Natural killer cell (primary cell): ENCODE results near the gene CRTC1. TPM values are rescaled to one million over a fixed set of nuclear protein-coding genes. Genes with fewer than 3 reads are reported as not detected.

Experiments used
- ATAC-seq, 3 donors: fragments of 150-1000 bp in 2 of 3; fragments of 200-7000 bp in 1 of 3; cut with Tn5 transposase; 1 replicate in 1 of 3; 2 replicates in 2 of 3; pipeline ENCODE4 v1.10.0; 2021; ENCODE audit warnings: mild to moderate bottlenecking in 2 of 3, moderate library complexity in 2 of 3
- DNase-seq, 2 donors: peaks; one replicate each; pipeline versions ENCODE4 v3.0.0 to v3.0.0-alpha.2; 2013 to 2021; ENCODE audit warnings: mixed read lengths in 1 of 2
- H3K27ac ChIP-seq: one replicate; pipeline ENCODE4 v1.5.1; 2013; ENCODE audit warnings: mild to moderate bottlenecking, low read length
- H3K27me3 ChIP-seq: one replicate; pipeline ENCODE4 v1.6.1; 2013; ENCODE audit warnings: low read length; ENCODE audit not compliant: control insufficient read depth, insufficient read depth
- H3K36me3 ChIP-seq: one replicate; pipeline ENCODE4 v1.6.1; 2013; ENCODE audit warnings: low read length; ENCODE audit not compliant: control insufficient read depth, insufficient read depth
- H3K4me1 ChIP-seq: one replicate; pipeline ENCODE4 v1.6.1; 2013; ENCODE audit warnings: low read length; ENCODE audit not compliant: control insufficient read depth, insufficient read depth
- H3K4me3 ChIP-seq: one replicate; pipeline ENCODE4 v1.5.1; 2013; ENCODE audit warnings: low read length
- H3K9me3 ChIP-seq: one replicate; pipeline ENCODE4 v1.6.1; 2013; ENCODE audit warnings: low read length; ENCODE audit not compliant: control insufficient read depth, insufficient read depth
- H3K27ac Mint-ChIP-seq, 2 donors: one replicate each; pipeline ENCODE4 v1.8.0; 2022; ENCODE audit warnings: mild to moderate bottlenecking in 2 of 2, mixed read lengths in 2 of 2, moderate library complexity in 1 of 2
- H3K27me3 Mint-ChIP-seq, 2 donors: one replicate each; pipeline ENCODE4 v1.8.0; 2022; ENCODE audit warnings: low read depth in 2 of 2, mixed read lengths in 2 of 2
- H3K36me3 Mint-ChIP-seq: one replicate; pipeline ENCODE4 v1.8.0; 2022; ENCODE audit warnings: mixed read lengths
- H3K4me1 Mint-ChIP-seq, 2 donors: one replicate each; pipeline ENCODE4 v1.8.0; 2022; ENCODE audit warnings: mixed read lengths in 2 of 2
- H3K4me3 Mint-ChIP-seq: one replicate; pipeline ENCODE4 v1.8.0; 2022; ENCODE audit warnings: mild to moderate bottlenecking, moderate library complexity, mixed read lengths
- H3K9me3 Mint-ChIP-seq, 2 donors: one replicate each; pipeline ENCODE4 v1.8.0; 2022; ENCODE audit warnings: mixed read lengths in 2 of 2
- CTCF ChIP-seq: fragments of 200-600 bp; IDR thresholded peaks from one replicate; pipeline ENCODE4 v1.8.0; 2022; ENCODE audit warnings: antibody characterized with exemption
- WGBS: methylation state at CpG from one replicate; pipeline ENCODE4 v1.1.7; 2013; ENCODE audit warnings: missing lambda C conversion rate; ENCODE audit not compliant: insufficient coverage; 5-methylcytosine and 5-hydroxymethylcytosine counted together
- intact Hi-C: fragments of 100-400 bp; cut with micrococcal nuclease; formaldehyde crosslinking; loops from one replicate; pipeline ENCODE4 v1.14.2; 2022
- total RNA-seq, 4 donors: library from RNA; stranded (reverse); fragments of 120-200 nt in 1 of 4; gene quantifications; one replicate each; pipeline versions ENCODE4 v1.2.3 to v1.2.4, GENCODE V29; 2013 to 2022

CRTC1 gene
- total RNA-seq, 3 donors from 2014 or later (not counting 1 experiment from before 2014, with no cell fraction given) = 14.1 to 17.0 (median 14.3) TPM

- Histone ChIP-seq H3K4me1 (peaks cover 20% of the 10 kb centered on the region), H3K9me3 (no peaks in the 10 kb centered on the region), H3K4me3 (no peak overlapping the region), H3K27ac (no peak overlapping the region), H3K36me3 (no peaks in the 10 kb centered on the region), H3K27me3 (no peaks in the 10 kb centered on the region)
- Mint-ChIP-seq H3K4me1 (peaks cover 0 to 8% of the 10 kb centered on the region in 2 donors), H3K4me3 (peak overlapping the region; percentile 53), H3K9me3 (no peaks in the 10 kb centered on the region), H3K27me3 (no peaks in the 10 kb centered on the region), H3K27ac (no peak overlapping the region), H3K36me3 (no peaks in the 10 kb centered on the region)
- WGBS = 89% methylated on average over 3 of the region's 3 CpGs
- intact Hi-C loops = no loop called here
- no peak for TF ChIP-seq CTCF
- DNase-seq (no peak), ATAC-seq (no peak)
Measured at GRCh38 chr19:18684642-18684993, 1.1 kb downstream of the CRTC1 start.

GRCh38 chr19:18685597-18686190 is 2.2 kb downstream of the CRTC1 start:
- Histone ChIP-seq H3K4me3 (no peak overlapping the region), H3K27ac (no peak overlapping the region), H3K9me3 (no peaks in the 10 kb centered on the region), H3K27me3 (no peaks in the 10 kb centered on the region), H3K4me1 (peaks cover 20% of the 10 kb centered on the region), H3K36me3 (no peaks in the 10 kb centered on the region)
- intact Hi-C loops = no loop called here
- Mint-ChIP-seq H3K27me3 (no peaks in the 10 kb centered on the region), H3K36me3 (no peaks in the 10 kb centered on the region), H3K4me1 (peaks cover 0 to 11% of the 10 kb centered on the region in 2 donors), H3K4me3 (peak overlapping the region; percentile 53), H3K27ac (peak overlapping the region in 1 of 2 donors; percentile 53), H3K9me3 (no peaks in the 10 kb centered on the region)
- DNase-seq = no peak
- no peak for ATAC-seq
- no peak for TF ChIP-seq CTCF
- 92% methylated on average over 4 of the region's 5 CpGs for WGBS

GRCh38 chr19:18687740-18688465 is 4.4 kb downstream of the CRTC1 start:
- intact Hi-C loops = no loop called here

More at GRCh38 chr19:18687740-18688465, 4.4 kb downstream of the CRTC1 start:
- Histone ChIP-seq H3K36me3 (no peaks in the 10 kb centered on the region), H3K4me1 (peaks cover 17% of the 10 kb centered on the region), H3K27me3 (no peaks in the 10 kb centered on the region), H3K27ac (no peak overlapping the region), H3K9me3 (no peaks in the 10 kb centered on the region), H3K4me3 (no peak overlapping the region)
- ATAC-seq (no peak), DNase-seq (no peak)
- no peaks in the 10 kb centered on the region for H3K36me3 Mint-ChIP-seq
- 92% methylated on average over 16 of the region's 16 CpGs for WGBS
- TF ChIP-seq CTCF = no peak
- no peaks in the 10 kb centered on the region for H3K9me3 Mint-ChIP-seq
- no peak overlapping the region for H3K27ac Mint-ChIP-seq
- no peaks in the 10 kb centered on the region for H3K27me3 Mint-ChIP-seq
- H3K4me1 Mint-ChIP-seq = peaks cover 0 to 15% of the 10 kb centered on the region in 2 donors
- no peak overlapping the region for H3K4me3 Mint-ChIP-seq
